Upper lobe of left lung (tissue), 4 donors: ENCODE measurements around the gene APBA1.
"Not testable (repeated sequence)": the region's sequence is repeated elsewhere in the genome, so short reads cannot be mapped to it uniquely, and the experiment has no call there.

Source experiments
- CTCF ChIP-seq, 6 experiments: fragments of 450-650 bp in 4 of 6; fragments of 200-600 bp in 2 of 6; sonication (generic) in 2 of 6; IDR thresholded peaks; one replicate each; pipeline ENCODE4 v1.5.1; 2016 to 2019; ENCODE audit warnings: antibody characterized with exemption in 6 of 6
- EP300 ChIP-seq, 4 donors: sonication (generic); formaldehyde crosslinking; IDR thresholded peaks; one replicate each; pipeline ENCODE4 v1.5.1; 2017; ENCODE audit warnings: antibody characterized with exemption in 4 of 4, control low read depth in 2 of 4
- POLR2A ChIP-seq, 4 donors: fragments of 450-650 bp; IDR thresholded peaks; one replicate each; pipeline ENCODE4 v1.5.1; 2016 to 2017; ENCODE audit warnings: antibody characterized with exemption in 4 of 4, mild to moderate bottlenecking in 2 of 4
- POLR2AphosphoS5 ChIP-seq, 2 donors: sonication (generic); formaldehyde crosslinking; IDR thresholded peaks; one replicate each; pipeline ENCODE4 v1.5.1; 2017; ENCODE audit warnings: antibody characterized with exemption in 2 of 2

GRCh38 chr9:69439654-69440053, 232.5 kb downstream of the APBA1 start:
- TF ChIP-seq CTCF, POLR2AphosphoS5, EP300, POLR2A (IDR thresholded peaks at IDR 0.05): not testable (repeated sequence)
